ENCODE measurements around the gene ATP8B4.

- TF ChIP-seq, protein P1, sequence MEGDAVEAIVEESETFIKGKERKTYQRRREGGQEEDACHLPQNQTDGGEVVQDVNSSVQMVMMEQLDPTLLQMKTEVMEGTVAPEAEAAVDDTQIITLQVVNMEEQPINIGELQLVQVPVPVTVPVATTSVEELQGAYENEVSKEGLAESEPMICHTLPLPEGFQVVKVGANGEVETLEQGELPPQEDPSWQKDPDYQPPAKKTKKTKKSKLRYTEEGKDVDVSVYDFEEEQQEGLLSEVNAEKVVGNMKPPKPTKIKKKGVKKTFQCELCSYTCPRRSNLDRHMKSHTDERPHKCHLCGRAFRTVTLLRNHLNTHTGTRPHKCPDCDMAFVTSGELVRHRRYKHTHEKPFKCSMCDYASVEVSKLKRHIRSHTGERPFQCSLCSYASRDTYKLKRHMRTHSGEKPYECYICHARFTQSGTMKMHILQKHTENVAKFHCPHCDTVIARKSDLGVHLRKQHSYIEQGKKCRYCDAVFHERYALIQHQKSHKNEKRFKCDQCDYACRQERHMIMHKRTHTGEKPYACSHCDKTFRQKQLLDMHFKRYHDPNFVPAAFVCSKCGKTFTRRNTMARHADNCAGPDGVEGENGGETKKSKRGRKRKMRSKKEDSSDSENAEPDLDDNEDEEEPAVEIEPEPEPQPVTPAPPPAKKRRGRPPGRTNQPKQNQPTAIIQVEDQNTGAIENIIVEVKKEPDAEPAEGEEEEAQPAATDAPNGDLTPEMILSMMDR (conservative IDR thresholded peaks at IDR 0.05 in 1 of 2, IDR thresholded peaks at IDR 0.05 in 1 of 2; ENCODE audit: low read depth in 1 of 2, low read length in 2 of 2), result no peak
- no peak for TF ChIP-seq EZH2 (IDR thresholded peaks at IDR 0.05; ENCODE audit: low read length, missing control alignments)
Measured at GRCh38 chr15:49864251-49864650, 254.8 kb downstream of the ATP8B4 start.
